Endodermal cell (in vitro differentiated cells): ENCODE data around the gene WRNIP1. TPM values are rescaled to one million over a fixed set of nuclear protein-coding genes. Genes with fewer than 3 reads are reported as not detected.
A peak's percentile ranks its signal among the peaks of the same experiment; 100 is the strongest.

Source experiments
- DNase-seq: peaks from one replicate; pipeline ENCODE4 v3.0.0-alpha.2; 2017
- H3K27ac ChIP-seq: 2 replicates; pipeline ENCODE4 v1.5.1; 2013; ENCODE audit warnings: mild to moderate bottlenecking, low read depth, low read length, moderate library complexity
- H3K27me3 ChIP-seq: 2 replicates; pipeline ENCODE4 v1.6.1; 2013; ENCODE audit warnings: mild to moderate bottlenecking, low read length, moderate library complexity; ENCODE audit not compliant: insufficient read depth, control insufficient read depth, poor library complexity, severe bottlenecking
- H3K36me3 ChIP-seq: 2 replicates; pipeline ENCODE4 v1.7.0; 2013; ENCODE audit warnings: mild to moderate bottlenecking, low read length, moderate library complexity; ENCODE audit not compliant: control insufficient read depth, insufficient read depth
- H3K4me1 ChIP-seq: one replicate; pipeline ENCODE4 v1.7.0; 2013; ENCODE audit warnings: low read length; ENCODE audit not compliant: control insufficient read depth, insufficient read depth
- H3K4me3 ChIP-seq: 2 replicates; pipeline ENCODE4 v1.5.1; 2013; ENCODE audit warnings: mild to moderate bottlenecking, low read length, moderate library complexity
- H3K9ac ChIP-seq: 2 replicates; pipeline ENCODE4 v1.6.1; 2013; ENCODE audit warnings: mild to moderate bottlenecking, low read length, moderate library complexity; ENCODE audit not compliant: poor library complexity, severe bottlenecking; ENCODE audit errors: extremely low read depth
- H3K9me3 ChIP-seq: 2 replicates; pipeline ENCODE4 v1.6.1; 2013; ENCODE audit warnings: mild to moderate bottlenecking, low read length, moderate library complexity; ENCODE audit not compliant: control insufficient read depth
- H3K27ac Mint-ChIP-seq: 2 replicates; pipeline ENCODE4 v1.8.0; 2020; ENCODE audit warnings: mixed read lengths
- H3K27me3 Mint-ChIP-seq: 2 replicates; pipeline ENCODE4 v1.8.0; 2021; ENCODE audit warnings: mild to moderate bottlenecking, mixed read lengths; ENCODE audit not compliant: insufficient read depth
- H3K36me3 Mint-ChIP-seq: 2 replicates; pipeline ENCODE4 v1.8.0; 2020; ENCODE audit warnings: low read depth, mixed read lengths
- H3K4me1 Mint-ChIP-seq: 2 replicates; pipeline ENCODE4 v1.8.0; 2020; ENCODE audit warnings: mixed read lengths
- H3K4me3 Mint-ChIP-seq: 2 replicates; pipeline ENCODE4 v1.8.0; 2020; ENCODE audit warnings: mild to moderate bottlenecking, moderate library complexity, mixed read lengths
- H3K9me3 Mint-ChIP-seq: 2 replicates; pipeline ENCODE4 v1.8.0; 2020; ENCODE audit warnings: mild to moderate bottlenecking, mixed read lengths
- CTCF ChIP-seq: fragments of 200-600 bp; sonication (generic); conservative IDR thresholded peaks from 2 replicates; pipeline ENCODE4 v1.5.0; 2021; ENCODE audit warnings: antibody characterized with exemption, mild to moderate bottlenecking
- WGBS, 2 experiments: methylation state at CpG; one replicate each; pipeline versions ENCODE4 v1.1.5 to v1.1.7; 2013; ENCODE audit warnings: missing lambda C conversion rate in 2 of 2, mixed read lengths in 1 of 2; ENCODE audit not compliant: insufficient coverage in 1 of 2, insufficient read length in 1 of 2; 5-methylcytosine and 5-hydroxymethylcytosine counted together
- total RNA-seq, 2 donors: library from RNA; stranded (reverse); fragmentation: NEBNext Ultra II Directional in 1 of 2; extraction: Animal tissue kit (Norgen Biotek cat#: 25700) in 1 of 2; gene quantifications; 2 replicates in 1 of 2; 3 replicates in 1 of 2; pipeline ENCODE4 v1.2.1, GENCODE V29; 2021

WRNIP1 gene
- total RNA-seq, 2 donors from 2014 or later, result 30.8 to 33.2 TPM

- Histone ChIP-seq H3K36me3 (no peaks in the 10 kb centered on the region), H3K9ac (no peak overlapping the region), H3K4me3 (no peak overlapping the region), H3K9me3 (no peaks in the 10 kb centered on the region), H3K4me1 (peaks cover 8% of the 10 kb centered on the region), H3K27ac (peak overlapping the region; percentile 15), H3K27me3 (no peaks in the 10 kb centered on the region)
- Mint-ChIP-seq H3K27me3 (peaks cover 20% of the 10 kb centered on the region), H3K36me3 (no peaks in the 10 kb centered on the region), H3K9me3 (no peaks in the 10 kb centered on the region), H3K27ac (no peak overlapping the region), H3K4me3 (no peak overlapping the region), H3K4me1 (peaks cover 13% of the 10 kb centered on the region)
- 35 to 44% methylated on average over 7 of the region's 7 CpGs for WGBS, 2 experiments
- DNase-seq, result peak; percentile 74
- TF ChIP-seq CTCF, result no peak
Observed at GRCh38 chr6:2746557-2747061, 18.6 kb upstream of the WRNIP1 start.

GRCh38 chr6:2748183-2748582 lies 17.0 kb upstream of the WRNIP1 start:
- Mint-ChIP-seq H3K4me3 (no peak overlapping the region), H3K4me1 (peaks cover 13% of the 10 kb centered on the region), H3K9me3 (no peaks in the 10 kb centered on the region), H3K27ac (no peak overlapping the region), H3K27me3 (peaks cover 24% of the 10 kb centered on the region), H3K36me3 (no peaks in the 10 kb centered on the region)
- no peak overlapping the region for H3K9ac ChIP-seq
- H3K27ac ChIP-seq, result no peak overlapping the region
- no peak overlapping the region for H3K4me3 ChIP-seq
- H3K36me3 ChIP-seq, result no peaks in the 10 kb centered on the region
- 92 to 96% methylated on average over 7 to 8 of the region's 8 CpGs for WGBS, 2 experiments
- H3K9me3 ChIP-seq, result no peaks in the 10 kb centered on the region
- no peak for DNase-seq
- no peak for TF ChIP-seq CTCF
- no peaks in the 10 kb centered on the region for H3K27me3 ChIP-seq
- peaks cover 8% of the 10 kb centered on the region for H3K4me1 ChIP-seq

GRCh38 chr6:2749969-2750600 lies 15.1 kb upstream of the WRNIP1 start:
- no peaks in the 10 kb centered on the region for H3K9me3 ChIP-seq
- no peaks in the 10 kb centered on the region for H3K27me3 ChIP-seq
- H3K4me1 Mint-ChIP-seq, result peaks cover 10% of the 10 kb centered on the region
- no peak overlapping the region for H3K27ac ChIP-seq
- no peaks in the 10 kb centered on the region for H3K36me3 Mint-ChIP-seq
- no peak overlapping the region for H3K27ac Mint-ChIP-seq
- no peaks in the 10 kb centered on the region for H3K36me3 ChIP-seq
- peaks cover 24% of the 10 kb centered on the region for H3K27me3 Mint-ChIP-seq
- DNase-seq, result peak; percentile 85
- no peaks in the 10 kb centered on the region for H3K9me3 Mint-ChIP-seq
- no peak overlapping the region for H3K4me3 ChIP-seq
- peak; percentile 96 for TF ChIP-seq CTCF
- peaks cover 5% of the 10 kb centered on the region for H3K4me1 ChIP-seq
- no peak overlapping the region for H3K9ac ChIP-seq
- no peak overlapping the region for H3K4me3 Mint-ChIP-seq
- 20 to 34% methylated on average over 3 to 11 of the region's 11 CpGs for WGBS, 2 experiments
